ENCODE data around the gene IL12RB1. TPM values are rescaled to one million over a fixed set of nuclear protein-coding genes. Genes with fewer than 3 reads are reported as not detected.

IL12RB1 gene
- total RNA-seq, 4 donors from 2014 or later, result 0.34 to 0.58 TPM; not detected in 2

- intact Hi-C loops (cut with DNase I; ENCODE audit: low total_unique reads), result loop anchor here (10.0 kb wide), 1 partner anchor 47 kb away; no protein-coding TSS in a partner anchor
- DNase-seq (ENCODE audit: low spot score in 2 of 2), result no peak
- WGBS, 2 donors, result 15 to 19% methylated on average over 11 of the region's 11 CpGs
- no peak overlapping the region for H3K4me3 ChIP-seq (ENCODE audit: low read depth, poor library complexity, severe bottlenecking)
- TF ChIP-seq CTCF (IDR thresholded peaks at IDR 0.05) (no peak), POLR2A (IDR thresholded peaks at IDR 0.05) (no peak)
Observed at GRCh38 chr19:18117364-18117691, 30.6 kb upstream of the IL12RB1 start.

- DNase-seq (ENCODE audit: low spot score in 2 of 2), result no peak
- 91 to 92% methylated on average over 4 of the region's 4 CpGs for WGBS, 2 donors
- intact Hi-C loops (cut with DNase I; ENCODE audit: low total_unique reads), result loop anchor here (10.0 kb wide), 1 partner anchor 50 kb away; no protein-coding TSS in a partner anchor
- TF ChIP-seq POLR2A (IDR thresholded peaks at IDR 0.05) (no peak), CTCF (IDR thresholded peaks at IDR 0.05) (no peak)
- no peak overlapping the region for H3K4me3 ChIP-seq (ENCODE audit: low read depth, poor library complexity, severe bottlenecking)
Observed at GRCh38 chr19:18114483-18114882, 27.7 kb upstream of the IL12RB1 start.

- intact Hi-C loops (cut with DNase I; ENCODE audit: low total_unique reads), result loop anchor here (10.0 kb wide), 1 partner anchor 51 kb away; no protein-coding TSS in a partner anchor
- 90 to 92% methylated on average over 5 of the region's 5 CpGs for WGBS, 2 donors
- H3K4me3 ChIP-seq (ENCODE audit: low read depth, poor library complexity, severe bottlenecking), result no peak overlapping the region
- TF ChIP-seq POLR2A (IDR thresholded peaks at IDR 0.05) (no peak), CTCF (IDR thresholded peaks at IDR 0.05) (no peak)
- DNase-seq (ENCODE audit: low spot score in 2 of 2), result no peak
Observed at GRCh38 chr19:18113827-18114226, 27.1 kb upstream of the IL12RB1 start.

GRCh38 chr19:18112989-18113478 is 26.3 kb upstream of the IL12RB1 start:
- H3K4me3 ChIP-seq (ENCODE audit: low read depth, poor library complexity, severe bottlenecking), result no peak overlapping the region
- peak; percentile 78 to 96 for DNase-seq (ENCODE audit: low spot score in 2 of 2)
- WGBS, 2 donors, result 34% methylated on average over 9 of the region's 9 CpGs
- intact Hi-C loops (cut with DNase I; ENCODE audit: low total_unique reads), result loop anchor here (10.0 kb wide), 1 partner anchor 52 kb away; no protein-coding TSS in a partner anchor
- TF ChIP-seq CTCF (IDR thresholded peaks at IDR 0.05) (peak in 1 of 3 donors; percentile 78), POLR2A (IDR thresholded peaks at IDR 0.05) (no peak)

GRCh38 chr19:18110609-18111232 is 24.0 kb upstream of the IL12RB1 start:
- DNase-seq (ENCODE audit: low spot score in 2 of 2), result no peak
- peak overlapping the region; percentile 35 for H3K4me3 ChIP-seq (ENCODE audit: low read depth, poor library complexity, severe bottlenecking)
- TF ChIP-seq CTCF (IDR thresholded peaks at IDR 0.05) (no peak), POLR2A (IDR thresholded peaks at IDR 0.05) (no peak)
- WGBS, 2 donors, result 38 to 42% methylated on average over 18 to 22 of the region's 22 CpGs
- intact Hi-C loops (cut with DNase I; ENCODE audit: low total_unique reads), result loop anchor here (10.0 kb wide), 1 partner anchor 54 kb away; no protein-coding TSS in a partner anchor

Measured in lower leg skin (tissue), 4 donors.